Fibroblast of villous mesenchyme (primary cell): ENCODE data around the gene PLD5. TPM values are rescaled to one million over a fixed set of nuclear protein-coding genes. Genes with fewer than 3 reads are reported as not detected.

Experiments
- DNase-seq: peaks from one replicate; pipeline ENCODE4 v3.0.0-alpha.2; 2010; ENCODE audit warnings: low read depth
- H3K4me3 ChIP-seq: 2 replicates; pipeline ENCODE4 v1.5.1; 2011; ENCODE audit warnings: low read depth, mild to moderate bottlenecking, low read length
- total RNA-seq: library from RNA; depleted of rRNA; stranded (reverse); fragments of >200 nt; gene quantifications from 2 replicates; pipeline ENCODE4 v1.2.3, GENCODE V29; 2012
- TF ChIP-seq, protein P1 (sequence below): IDR thresholded peaks from 2 replicates; pipeline ENCODE4 v1.5.1; 2012; ENCODE audit warnings: low read depth, mild to moderate bottlenecking, low read length; ENCODE audit not compliant: insufficient read depth

The PLD5 gene
- total RNA-seq, 1 donor: not detected

DNA sequence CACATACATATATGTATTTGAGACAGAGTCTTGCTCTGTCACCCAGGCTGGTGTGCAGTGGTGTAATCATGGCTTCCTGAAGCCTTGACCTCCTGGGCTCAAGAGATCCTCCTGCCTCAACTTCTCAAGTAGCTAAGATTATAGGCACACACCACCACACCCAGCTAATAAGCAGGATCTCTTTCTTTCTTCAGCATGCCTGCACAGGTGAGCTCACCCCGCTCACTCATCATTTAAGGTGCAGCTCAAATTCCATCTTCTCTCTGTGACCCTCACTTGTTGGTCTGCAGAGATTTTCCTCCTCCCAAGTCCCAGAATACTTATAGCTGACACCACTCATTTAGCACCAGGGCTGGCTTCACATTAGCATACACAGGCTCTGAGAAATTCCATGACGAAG lies 316.5 kb downstream of the PLD5 start:
- TF ChIP-seq, protein P1, sequence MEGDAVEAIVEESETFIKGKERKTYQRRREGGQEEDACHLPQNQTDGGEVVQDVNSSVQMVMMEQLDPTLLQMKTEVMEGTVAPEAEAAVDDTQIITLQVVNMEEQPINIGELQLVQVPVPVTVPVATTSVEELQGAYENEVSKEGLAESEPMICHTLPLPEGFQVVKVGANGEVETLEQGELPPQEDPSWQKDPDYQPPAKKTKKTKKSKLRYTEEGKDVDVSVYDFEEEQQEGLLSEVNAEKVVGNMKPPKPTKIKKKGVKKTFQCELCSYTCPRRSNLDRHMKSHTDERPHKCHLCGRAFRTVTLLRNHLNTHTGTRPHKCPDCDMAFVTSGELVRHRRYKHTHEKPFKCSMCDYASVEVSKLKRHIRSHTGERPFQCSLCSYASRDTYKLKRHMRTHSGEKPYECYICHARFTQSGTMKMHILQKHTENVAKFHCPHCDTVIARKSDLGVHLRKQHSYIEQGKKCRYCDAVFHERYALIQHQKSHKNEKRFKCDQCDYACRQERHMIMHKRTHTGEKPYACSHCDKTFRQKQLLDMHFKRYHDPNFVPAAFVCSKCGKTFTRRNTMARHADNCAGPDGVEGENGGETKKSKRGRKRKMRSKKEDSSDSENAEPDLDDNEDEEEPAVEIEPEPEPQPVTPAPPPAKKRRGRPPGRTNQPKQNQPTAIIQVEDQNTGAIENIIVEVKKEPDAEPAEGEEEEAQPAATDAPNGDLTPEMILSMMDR: no peak
- no peak overlapping the region for H3K4me3 ChIP-seq
- DNase-seq: no peak

- H3K4me3 ChIP-seq: no peak overlapping the region
- no peak for DNase-seq
- TF ChIP-seq, protein P1: no peak
These were observed 317.5 kb downstream of the PLD5 start for GRCh38 chr1:242206994-242207393.

DNA sequence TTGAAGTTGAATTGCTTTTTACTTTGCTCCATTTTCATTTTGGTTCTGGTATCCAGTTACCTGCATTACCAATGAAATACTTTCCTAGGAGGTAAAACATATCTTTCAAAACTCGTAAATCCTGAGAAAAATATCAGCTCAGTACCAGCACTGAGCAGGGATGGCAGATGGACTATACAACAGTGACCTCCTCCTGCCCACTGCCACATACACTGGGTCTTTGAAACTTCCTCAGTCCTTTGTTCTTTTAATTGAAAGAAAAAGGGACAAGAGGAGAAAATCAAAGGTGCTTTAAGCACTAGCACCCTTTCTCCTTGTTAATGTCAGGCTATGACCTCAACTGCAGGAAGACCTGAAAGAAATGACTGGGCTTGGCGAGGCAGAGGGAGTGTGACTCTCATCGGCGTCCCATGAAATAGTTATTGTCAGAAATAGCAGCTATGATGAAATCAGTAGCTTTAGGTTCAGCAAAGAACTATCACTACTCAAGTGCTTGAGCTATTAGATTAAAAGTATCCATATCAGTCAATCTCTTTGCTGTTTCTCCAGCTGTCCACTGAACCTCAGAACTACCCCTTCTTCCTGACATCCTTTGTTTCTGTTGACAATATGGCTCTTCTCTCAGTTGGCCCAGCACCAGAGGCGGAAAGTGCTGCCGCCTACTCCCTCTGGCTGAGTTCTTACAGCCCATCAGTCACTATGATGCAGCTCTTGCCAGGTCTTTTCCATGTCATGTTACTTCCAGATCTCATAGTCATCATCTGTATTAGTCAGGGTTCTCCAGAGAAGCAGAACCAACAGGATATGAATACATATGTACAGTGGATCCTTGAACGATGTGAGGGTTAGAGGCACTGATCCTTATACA lies 318.6 kb downstream of the PLD5 start:
- H3K4me3 ChIP-seq: no peak overlapping the region
- TF ChIP-seq, protein P1: no peak
- no peak for DNase-seq

DNA sequence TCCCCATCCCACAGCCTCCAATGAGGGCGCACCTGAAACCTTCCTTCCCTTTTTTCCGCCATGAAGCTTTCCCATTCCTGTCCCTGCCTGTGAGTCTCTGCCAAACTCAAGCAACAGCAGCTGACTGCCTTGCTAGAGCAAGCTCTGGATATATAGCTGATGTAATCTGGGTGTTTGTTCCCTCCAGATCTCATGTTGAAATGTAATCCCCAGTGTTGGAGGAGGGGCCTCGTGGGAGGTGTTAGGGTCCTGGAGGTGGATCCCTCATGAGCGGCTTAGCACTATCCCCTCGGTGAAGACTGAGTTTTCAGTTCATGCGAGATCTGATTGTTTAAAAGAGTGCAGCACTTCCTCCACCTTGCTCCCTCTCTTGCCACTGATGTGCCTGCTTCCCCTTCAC lies 321.2 kb downstream of the PLD5 start:
- TF ChIP-seq, protein P1: no peak
- no peak for DNase-seq
- H3K4me3 ChIP-seq: no peak overlapping the region

DNA sequence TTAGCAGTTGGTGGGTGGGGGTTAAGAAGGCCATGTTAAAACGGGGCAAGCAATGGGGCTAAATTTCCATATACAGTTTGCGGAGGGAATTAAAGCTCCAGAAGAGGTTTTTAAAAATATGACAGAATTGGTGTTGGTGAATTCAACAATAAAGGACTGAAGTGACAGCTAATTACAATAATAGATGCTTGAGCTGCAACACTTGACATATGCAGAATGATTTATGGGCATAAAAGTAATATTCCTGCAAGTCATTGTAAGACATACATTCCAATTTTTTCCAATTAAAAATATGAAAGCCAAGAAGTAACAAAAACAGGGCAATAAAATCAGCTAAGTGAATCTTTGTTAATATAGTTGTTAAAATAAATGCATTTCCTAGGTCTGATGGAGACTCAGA lies 323.4 kb downstream of the PLD5 start:
- no peak for DNase-seq
- no peak overlapping the region for H3K4me3 ChIP-seq
- TF ChIP-seq, protein P1: no peak

DNA sequence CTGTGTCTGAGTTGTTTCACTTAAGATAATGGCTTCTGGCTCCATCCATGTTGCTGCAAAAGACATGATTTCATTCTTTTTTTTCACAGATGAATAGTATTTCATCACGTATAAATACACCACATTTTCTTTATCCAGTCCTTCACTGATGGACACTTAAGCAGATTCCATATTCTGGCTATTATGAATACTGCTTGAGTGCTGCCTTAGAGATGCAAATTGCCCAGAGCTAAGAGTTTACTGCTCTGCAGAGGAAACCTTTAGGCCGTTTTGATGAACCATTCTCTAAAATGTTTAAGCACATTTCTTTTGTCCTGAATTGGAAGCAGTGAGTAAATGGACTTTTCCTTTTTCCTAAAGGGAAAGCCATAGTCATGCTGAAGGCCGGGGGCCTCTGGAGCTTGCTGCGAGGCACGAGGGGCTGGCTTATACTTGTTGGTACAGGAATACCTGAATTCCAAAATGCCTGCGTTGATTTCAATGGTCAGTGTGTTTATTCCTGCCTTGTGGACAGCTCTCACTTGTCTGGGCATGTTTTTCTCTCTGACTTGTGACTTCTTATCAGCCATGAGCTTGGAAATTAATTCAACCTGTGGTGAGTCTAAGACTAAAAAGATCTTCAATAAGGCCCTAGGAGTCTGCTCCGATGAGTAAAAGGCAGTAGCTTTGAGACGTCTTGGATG lies 324.6 kb downstream of the PLD5 start:
- no peak for DNase-seq
- no peak overlapping the region for H3K4me3 ChIP-seq
- TF ChIP-seq, protein P1: no peak
